Testis (tissue), 3 donors: ENCODE results near the gene KRT17. TPM values are rescaled to one million over a fixed set of nuclear protein-coding genes. Genes with fewer than 3 reads are reported as not detected.

Experiments
- DNase-seq: peaks from one replicate; pipeline ENCODE4 v3.0.0-alpha.2; 2019
- H3K27ac ChIP-seq, 2 donors: fragments of 200-600 bp; sonication (generic); one replicate each; pipeline ENCODE4 v1.5.1; 2019
- H3K27me3 ChIP-seq: fragments of 200-600 bp; sonication (generic); one replicate; pipeline ENCODE4 v1.5.1; 2019
- H3K36me3 ChIP-seq: fragments of 200-600 bp; sonication (generic); one replicate; pipeline ENCODE4 v1.5.1; 2017; ENCODE audit warnings: low read depth; ENCODE audit errors: missing control alignments
- H3K4me1 ChIP-seq: fragments of 200-600 bp; sonication (generic); one replicate; pipeline ENCODE4 v1.5.1; 2019
- H3K4me3 ChIP-seq, 2 donors: fragments of 200-600 bp; sonication (generic); one replicate each; pipeline ENCODE4 v1.5.1; 2017 to 2019
- H3K9me3 ChIP-seq: fragments of 200-600 bp; sonication (generic); one replicate; pipeline ENCODE4 v1.5.1; 2017
- CTCF ChIP-seq, 3 experiments: fragments of 450-650 bp in 2 of 3; fragments of 200-600 bp in 1 of 3; sonication (generic) in 1 of 3; IDR thresholded peaks; one replicate each; pipeline ENCODE4 v1.5.1; 2016 to 2019; ENCODE audit warnings: antibody characterized with exemption in 3 of 3, mild to moderate bottlenecking in 2 of 3, moderate library complexity in 1 of 3
- POLR2A ChIP-seq: fragments of 450-650 bp; IDR thresholded peaks from one replicate; pipeline ENCODE4 v1.6.1; 2017; ENCODE audit warnings: antibody characterized with exemption, mild to moderate bottlenecking, moderate library complexity
- WGBS, 2 donors: methylation state at CpG; one replicate each; pipeline ENCODE4 v1.1.5; 2018; 5-methylcytosine and 5-hydroxymethylcytosine counted together
- intact Hi-C: fragments of 100-400 bp; cut with DNase I; formaldehyde crosslinking; loops from one replicate; pipeline ENCODE4 v1.15.1; 2023; ENCODE audit warnings: low total_unique reads
- polyA plus RNA-seq: library from polyadenylated mRNA; stranded (reverse); fragments of 350-450 nt; fragmentation: Illumina TruSeq; extraction: RNeasy Lipid Tissue Mini Kit (QIAGEN cat#74804); gene quantifications from one replicate; pipeline ENCODE4 v1.2.3, GENCODE V29; 2014; ENCODE audit warnings: low read depth, low replicate concordance; ENCODE audit not compliant: insufficient read depth
- total RNA-seq, 2 donors: library from RNA; depleted of rRNA; stranded (reverse); fragments of >200 nt; gene quantifications; one replicate each; pipeline ENCODE4 v1.2.3, GENCODE V29; 2016

Gene KRT17
- total and polyA plus RNA-seq, 3 donors from 2014 or later: 12.2 to 26.0 (median 13.3) TPM

GRCh38 chr17:41634639-41635038, 10.3 kb upstream of the KRT17 start:
- intact Hi-C loops: no loop called here
- DNase-seq: no peak

GRCh38 chr17:41633556-41634199, 9.3 kb upstream of the KRT17 start:
- no peaks in the 10 kb centered on the region for H3K36me3 ChIP-seq
- H3K9me3 ChIP-seq: no peaks in the 10 kb centered on the region
- intact Hi-C loops: no loop called here
- TF ChIP-seq POLR2A: no peak
- TF ChIP-seq CTCF (IDR thresholded peaks at IDR 0.05): no peak
- no peak overlapping the region for H3K4me3 ChIP-seq
- DNase-seq: no peak
- no peaks in the 10 kb centered on the region for H3K27me3 ChIP-seq
- H3K27ac ChIP-seq: peak overlapping the region in 1 of 2 donors; percentile 77
- 84 to 85% methylated on average over 13 to 14 of the region's 14 CpGs for WGBS, 2 donors
- H3K4me1 ChIP-seq: peaks cover 24% of the 10 kb centered on the region

More at GRCh38 chr17:41634639-41635038, 10.3 kb upstream of the KRT17 start:
- Histone ChIP-seq H3K27ac (peak overlapping the region; percentile 19 to 77), H3K36me3 (no peaks in the 10 kb centered on the region), H3K9me3 (no peaks in the 10 kb centered on the region), H3K4me1 (peaks cover 24% of the 10 kb centered on the region), H3K4me3 (no peak overlapping the region), H3K27me3 (no peaks in the 10 kb centered on the region)
- TF ChIP-seq CTCF (IDR thresholded peaks at IDR 0.05): no peak
- no peak for TF ChIP-seq POLR2A
- WGBS, 2 donors: 31 to 35% methylated on average over 4 to 7 of the region's 7 CpGs

GRCh38 chr17:41632482-41633105, 8.2 kb upstream of the KRT17 start:
- DNase-seq: no peak
- intact Hi-C loops: no loop called here
- Histone ChIP-seq H3K27ac (no peak overlapping the region), H3K4me3 (no peak overlapping the region), H3K4me1 (peaks cover 24% of the 10 kb centered on the region), H3K9me3 (no peaks in the 10 kb centered on the region), H3K27me3 (no peaks in the 10 kb centered on the region), H3K36me3 (no peaks in the 10 kb centered on the region)
- WGBS, 2 donors: 73 to 74% methylated on average over 5 of the region's 5 CpGs
- no peak for TF ChIP-seq CTCF (IDR thresholded peaks at IDR 0.05)
- no peak for TF ChIP-seq POLR2A

GRCh38 chr17:41631898-41632285, 7.5 kb upstream of the KRT17 start:
- Histone ChIP-seq H3K9me3 (no peaks in the 10 kb centered on the region), H3K4me1 (peaks cover 22% of the 10 kb centered on the region), H3K36me3 (no peaks in the 10 kb centered on the region), H3K27me3 (no peaks in the 10 kb centered on the region), H3K4me3 (no peak overlapping the region), H3K27ac (no peak overlapping the region)
- TF ChIP-seq POLR2A (no peak), CTCF (IDR thresholded peaks at IDR 0.05) (no peak)
- WGBS, 2 donors: 87 to 90% methylated on average over 15 of the region's 15 CpGs
- intact Hi-C loops: no loop called here
- no peak for DNase-seq
